Endothelial cell of umbilical vein (primary cell): Measurements from ENCODE around the gene HIVEP3.

ENCODE experiments used
- CTCF ChIP-seq, 2 donors: IDR thresholded peaks; 1 replicate in 1 of 2; 2 replicates in 1 of 2; pipeline ENCODE4 v1.5.1; 2011; ENCODE audit warnings: low read length in 2 of 2, mild to moderate bottlenecking in 2 of 2, moderate library complexity in 2 of 2, control low read depth in 1 of 2, inconsistent platforms in 1 of 2, low read depth in 1 of 2; ENCODE audit not compliant: insufficient read depth in 1 of 2; ENCODE audit errors: extremely low read depth in 1 of 2
- POLR2A ChIP-seq: IDR thresholded peaks from 2 replicates; pipeline ENCODE4 v1.6.1; 2012; ENCODE audit warnings: low read depth, mild to moderate bottlenecking, control low read depth, low read length

- TF ChIP-seq CTCF (IDR thresholded peaks at IDR 0.05; ENCODE audit: extremely low read depth in 1 of 2, insufficient read depth in 1 of 2, low read depth in 1 of 2, low read length in 2 of 2) (no peak), POLR2A (no peak)
These were observed 124.7 kb downstream of the HIVEP3 start for GRCh38 chr1:41794031-41794430.
